Esophagus muscularis mucosa (tissue), 4 donors: ENCODE measurements around the gene SLC39A6. TPM values are rescaled to one million over a fixed set of nuclear protein-coding genes. Genes with fewer than 3 reads are reported as not detected.

Experiments
- DNase-seq: peaks from one replicate; pipeline ENCODE4 v3.0.0-alpha.2; 2017; ENCODE audit errors: extremely low spot score
- H3K27ac ChIP-seq, 4 donors: fragments of 200-600 bp; sonication (generic); replicated peaks in 1 of 4; 1 replicate in 3 of 4; 2 replicates in 1 of 4; pipeline ENCODE4 v1.5.1; 2016 to 2019; ENCODE audit warnings: mild to moderate bottlenecking in 1 of 4
- H3K27me3 ChIP-seq, 4 donors: fragments of 200-600 bp; sonication (generic); one replicate each; pipeline versions ENCODE4 v1.5.1 to v1.6.0; 2016 to 2019
- H3K36me3 ChIP-seq, 4 donors: fragments of 200-600 bp; sonication (generic); one replicate each; pipeline ENCODE4 v1.5.1; 2016 to 2019
- H3K4me1 ChIP-seq, 4 donors: fragments of 200-600 bp; sonication (generic); one replicate each; pipeline ENCODE4 v1.5.1; 2016 to 2019
- H3K4me3 ChIP-seq, 4 donors: fragments of 200-600 bp; sonication (generic); 1 replicate in 2 of 4; 2 replicates in 2 of 4; pipeline ENCODE4 v1.5.1; 2016 to 2019; ENCODE audit warnings: mild to moderate bottlenecking in 4 of 4, moderate library complexity in 1 of 4
- H3K9me3 ChIP-seq, 4 donors: fragments of 200-600 bp; sonication (generic); 1 replicate in 3 of 4; 2 replicates in 1 of 4; pipeline ENCODE4 v1.5.1; 2016 to 2019
- CTCF ChIP-seq, 3 experiments: fragments of 200-600 bp in 2 of 3; fragments of 450-650 bp in 1 of 3; sonication (generic) in 2 of 3; IDR thresholded peaks; one replicate each; pipeline ENCODE4 v1.5.1; 2017 to 2019; ENCODE audit warnings: antibody characterized with exemption in 3 of 3, mild to moderate bottlenecking in 2 of 3, moderate library complexity in 1 of 3
- EP300 ChIP-seq: sonication (generic); formaldehyde crosslinking; IDR thresholded peaks from one replicate; pipeline ENCODE4 v1.6.1; 2017; ENCODE audit warnings: antibody characterized with exemption
- POLR2A ChIP-seq: fragments of 450-650 bp; IDR thresholded peaks from one replicate; pipeline ENCODE4 v1.6.1; 2017; ENCODE audit warnings: antibody characterized with exemption, moderate library complexity, mild to moderate bottlenecking, low read depth
- POLR2AphosphoS5 ChIP-seq, 2 donors: sonication (generic); formaldehyde crosslinking; IDR thresholded peaks; one replicate each; pipeline ENCODE4 v1.6.1; 2017; ENCODE audit warnings: antibody characterized with exemption in 2 of 2
- WGBS: methylation state at CpG from one replicate; pipeline ENCODE4 v1.1.5; 2018; 5-methylcytosine and 5-hydroxymethylcytosine counted together
- intact Hi-C: fragments of 100-400 bp; cut with DNase I; formaldehyde crosslinking; loops from one replicate; pipeline ENCODE4 v1.15.1; 2023
- total RNA-seq, 4 donors: library from RNA; depleted of rRNA; stranded (reverse); fragments of >200 nt; gene quantifications; one replicate each; pipeline versions ENCODE4 v1.1.0 to v1.2.1, GENCODE V29; 2016

Gene SLC39A6
- 10 to 100 TPM; 26.6 to 39.1 (median 33.5) TPM for total RNA-seq

GRCh38 chr18:36129300-36130038, at the start of gene SLC39A6, which contains the start of gene ELP2:
Gene SLC39A6 (minus strand): TSS chr18:36129340. CDS start chr18:36127007, 2,333 bp downstream.
Gene ELP2 (plus strand): TSS chr18:36129899. CDS start chr18:36129934, 35 bp downstream.
- TF ChIP-seq POLR2AphosphoS5 (IDR thresholded peaks at IDR 0.05) (peak; percentile 78 to 91), POLR2A (peak; percentile 54), CTCF (IDR thresholded peaks at IDR 0.05) (no peak)
- peak; percentile 98 for DNase-seq
- peaks cover 29 to 51% (median 38%) of the 10 kb centered on the region in 4 donors for H3K4me1 ChIP-seq
- no CpG with 5 or more reads among the region's 69 CpGs for WGBS
- H3K27me3 ChIP-seq: no peaks in the 10 kb centered on the region
- H3K9me3 ChIP-seq: no peaks in the 10 kb centered on the region
- H3K27ac ChIP-seq: peak within 1 kb of the TSS; percentile 92 to 99 (median 95)
- intact Hi-C loops: loop anchor here (2.0 to 10.0 kb wide), 2 partner anchors 63 to 105 kb away; partner anchors contain the start of gene RPRD1A
- H3K4me3 ChIP-seq: peak within 1 kb of the TSS; percentile 80 to 93 (median 89)
- peaks cover 0 to 14% (median 5%) of the 10 kb centered on the region in 4 donors for H3K36me3 ChIP-seq

GRCh38 chr18:36177913-36178312, 48.8 kb upstream of the SLC39A6 start:
- no peak for TF ChIP-seq POLR2A
- no peak for TF ChIP-seq CTCF (IDR thresholded peaks at IDR 0.05)
- TF ChIP-seq POLR2AphosphoS5 (IDR thresholded peaks at IDR 0.05): no peak
- TF ChIP-seq EP300: no peak
- no peak for DNase-seq
- Histone ChIP-seq H3K4me1 (peaks cover 0 to 20% (median 17%) of the 10 kb centered on the region in 4 donors), H3K27ac (no peak overlapping the region), H3K36me3 (peaks cover 25 to 43% (median 40%) of the 10 kb centered on the region in 4 donors), H3K27me3 (no peaks in the 10 kb centered on the region), H3K4me3 (no peak overlapping the region), H3K9me3 (no peaks in the 10 kb centered on the region)
- intact Hi-C loops: no loop called here
- 94% methylated on average over 3 of the region's 3 CpGs for WGBS

- Histone ChIP-seq H3K27ac (no peak overlapping the region), H3K36me3 (peaks cover 34 to 55% (median 51%) of the 10 kb centered on the region in 4 donors), H3K4me3 (no peak overlapping the region), H3K27me3 (no peaks in the 10 kb centered on the region), H3K9me3 (no peaks in the 10 kb centered on the region), H3K4me1 (peaks cover 0 to 20% (median 17%) of the 10 kb centered on the region in 4 donors)
- TF ChIP-seq POLR2AphosphoS5 (IDR thresholded peaks at IDR 0.05) (no peak), POLR2A (no peak), CTCF (IDR thresholded peaks at IDR 0.05) (no peak), EP300 (no peak)
- DNase-seq: no peak
- WGBS: 93% methylated on average over 9 of the region's 9 CpGs
- intact Hi-C loops: no loop called here
These were observed 47.6 kb upstream of the SLC39A6 start for GRCh38 chr18:36176711-36177110.

GRCh38 chr18:36176177-36176584, 47.0 kb upstream of the SLC39A6 start:
- no peak for TF ChIP-seq POLR2A
- no peak for TF ChIP-seq EP300
- H3K4me3 ChIP-seq: no peak overlapping the region
- H3K36me3 ChIP-seq: peaks cover 39 to 61% (median 56%) of the 10 kb centered on the region in 4 donors
- 95% methylated on average over 2 of the region's 2 CpGs for WGBS
- H3K4me1 ChIP-seq: peaks cover 0 to 20% (median 17%) of the 10 kb centered on the region in 4 donors
- intact Hi-C loops: no loop called here
- no peak for DNase-seq
- no peaks in the 10 kb centered on the region for H3K9me3 ChIP-seq
- no peak overlapping the region for H3K27ac ChIP-seq
- H3K27me3 ChIP-seq: no peaks in the 10 kb centered on the region

GRCh38 chr18:36175481-36175880, 46.3 kb upstream of the SLC39A6 start:
- Histone ChIP-seq H3K4me1 (peaks cover 0 to 13% (median 12%) of the 10 kb centered on the region in 4 donors), H3K27me3 (no peaks in the 10 kb centered on the region), H3K9me3 (no peaks in the 10 kb centered on the region), H3K36me3 (peaks cover 41 to 68% (median 63%) of the 10 kb centered on the region in 4 donors), H3K27ac (no peak overlapping the region), H3K4me3 (no peak overlapping the region)
- intact Hi-C loops: no loop called here
- TF ChIP-seq POLR2A: no peak
- TF ChIP-seq CTCF (IDR thresholded peaks at IDR 0.05): no peak
- no peak for TF ChIP-seq POLR2AphosphoS5 (IDR thresholded peaks at IDR 0.05)
- TF ChIP-seq EP300: no peak
- 79% methylated on average over 1 of the region's 1 CpG for WGBS
- DNase-seq: no peak
